NOMO-1 treated with DMSO at 0.1 percent for 48 hours (cell line): ENCODE measurements around the gene ATL2.
"Not testable (repeated sequence)": the region's sequence is repeated elsewhere in the genome, so short reads cannot be mapped to it uniquely, and the experiment has no call there.

Source experiments
- DNase-seq: peaks from one replicate; lab custom pipeline; 2025; ENCODE audit not compliant: unreplicated experiment; lab: John Stamatoyannopoulos, UW

ATL2 gene

GRCh38 chr2:38377050-38377828 lies at the start of gene ATL2:
ATL2 (minus strand) TSS chr2:38377273; CDS start chr2:38377260, 13 bp downstream.
- DNase-seq: peak; percentile 96

DNA sequence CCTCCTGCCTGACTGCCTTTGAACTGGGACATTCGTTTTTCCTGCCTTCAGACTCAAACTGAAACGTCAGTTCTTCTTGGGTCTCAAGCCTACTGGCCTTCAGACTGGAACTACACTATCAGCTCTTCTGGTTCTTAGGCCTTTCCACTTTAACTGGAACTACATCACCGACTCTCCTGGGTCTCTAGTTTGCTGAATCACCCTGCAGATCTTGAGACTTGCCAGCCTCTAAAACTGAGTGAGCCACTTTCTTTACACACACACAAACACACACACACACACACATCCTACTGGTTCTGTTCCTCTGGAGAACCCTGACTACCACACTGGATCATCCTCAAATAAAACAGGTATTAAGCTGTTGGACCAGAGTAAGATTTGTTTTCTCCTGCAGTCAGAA lies 46.7 kb upstream of the ATL2 start:
- no peak for DNase-seq

DNA sequence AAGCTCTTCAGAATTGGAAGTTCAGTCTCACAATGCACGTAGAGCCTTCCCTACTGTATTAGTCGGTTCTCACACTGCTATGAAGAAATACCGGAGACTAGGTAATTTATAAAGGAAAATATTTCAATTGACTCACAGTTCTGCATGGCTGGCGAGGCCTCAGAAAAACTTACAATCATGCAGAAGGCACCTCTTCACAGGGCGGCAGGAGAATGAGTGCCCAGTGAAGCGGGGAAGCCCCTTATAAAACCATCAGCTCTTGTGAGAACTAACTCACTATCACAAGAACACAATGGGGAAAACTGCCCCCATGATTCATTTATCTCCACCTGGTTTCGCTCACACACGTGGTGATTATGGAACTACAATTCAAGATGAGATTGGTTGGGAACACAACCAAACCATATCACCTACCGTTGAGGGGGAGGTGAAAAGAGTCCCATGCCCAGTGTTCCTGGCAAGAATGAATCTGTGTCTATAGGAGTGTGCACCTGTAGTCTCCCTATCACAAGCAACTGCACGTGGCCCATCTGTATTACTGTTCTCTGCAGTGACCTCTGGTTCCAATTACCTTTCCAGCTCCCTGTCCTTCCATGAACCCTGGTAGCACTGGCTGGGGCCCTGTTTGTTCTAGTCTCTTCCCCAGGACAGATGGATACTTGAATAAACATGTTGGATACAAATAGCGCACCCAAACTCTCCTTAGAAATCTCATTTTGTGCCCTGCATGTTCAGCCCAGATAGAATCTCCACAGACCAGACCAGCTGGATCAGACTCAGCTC lies 44.4 kb upstream of the ATL2 start:
- DNase-seq: no peak

GRCh38 chr2:38419499-38419898 lies 42.4 kb upstream of the ATL2 start:
- no peak for DNase-seq

DNA sequence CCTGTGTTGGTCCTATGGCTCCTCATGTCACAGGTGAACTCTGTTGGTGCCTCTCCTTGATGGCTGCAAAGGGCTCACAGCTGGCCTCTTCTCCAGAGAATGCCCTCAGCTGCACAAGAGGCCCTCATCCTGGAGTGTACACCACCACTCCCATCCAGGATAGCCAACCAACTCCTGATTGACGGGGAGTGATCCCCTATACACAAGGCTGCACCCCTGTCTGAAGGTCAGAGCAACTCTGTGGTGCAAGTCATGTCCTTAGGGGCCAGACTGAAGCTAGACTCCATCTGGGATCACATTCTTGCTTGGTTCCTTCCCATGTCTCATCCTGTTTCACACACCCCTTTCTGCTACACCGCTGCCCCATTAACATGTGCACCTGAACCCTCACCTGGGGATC lies 41.7 kb upstream of the ATL2 start:
- no peak for DNase-seq

- DNase-seq: no peak
Measured at GRCh38 chr2:38417745-38418689, 40.9 kb upstream of the ATL2 start.

DNA sequence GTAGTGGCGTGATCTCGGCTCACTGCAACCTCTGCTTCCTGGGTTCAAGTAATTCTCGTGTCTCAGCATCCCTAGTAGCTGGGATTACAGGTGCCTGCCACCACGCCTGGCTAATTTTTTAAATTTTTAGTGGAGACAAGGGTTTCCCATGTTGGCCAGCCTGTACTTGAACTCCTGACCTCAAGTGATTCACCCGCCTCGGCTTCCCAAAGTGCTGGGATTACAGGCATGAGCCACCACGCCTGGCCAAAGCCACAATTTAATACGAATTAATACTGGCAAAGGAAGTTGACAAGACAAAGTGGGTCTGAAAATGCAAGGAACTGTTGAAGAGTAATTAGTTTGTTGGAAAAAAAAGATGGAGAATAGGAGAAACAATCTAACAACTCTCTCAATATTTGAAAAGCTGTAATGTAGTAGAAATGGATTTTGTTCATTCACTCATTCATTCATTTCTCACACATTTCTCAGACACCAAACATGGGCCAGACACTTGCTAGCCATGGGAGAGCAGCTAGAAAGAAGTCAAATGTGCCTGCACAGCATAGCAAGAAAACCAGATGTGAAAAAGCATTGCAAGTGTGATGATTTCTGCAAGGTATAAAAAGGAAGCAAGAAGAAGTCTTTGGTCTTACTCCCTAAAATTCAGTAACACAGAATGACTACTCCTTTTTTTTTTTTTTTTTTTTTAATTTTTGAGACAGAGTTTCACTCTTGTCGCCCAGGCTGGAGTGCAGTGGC lies 39.4 kb upstream of the ATL2 start:
- DNase-seq: no peak

DNA sequence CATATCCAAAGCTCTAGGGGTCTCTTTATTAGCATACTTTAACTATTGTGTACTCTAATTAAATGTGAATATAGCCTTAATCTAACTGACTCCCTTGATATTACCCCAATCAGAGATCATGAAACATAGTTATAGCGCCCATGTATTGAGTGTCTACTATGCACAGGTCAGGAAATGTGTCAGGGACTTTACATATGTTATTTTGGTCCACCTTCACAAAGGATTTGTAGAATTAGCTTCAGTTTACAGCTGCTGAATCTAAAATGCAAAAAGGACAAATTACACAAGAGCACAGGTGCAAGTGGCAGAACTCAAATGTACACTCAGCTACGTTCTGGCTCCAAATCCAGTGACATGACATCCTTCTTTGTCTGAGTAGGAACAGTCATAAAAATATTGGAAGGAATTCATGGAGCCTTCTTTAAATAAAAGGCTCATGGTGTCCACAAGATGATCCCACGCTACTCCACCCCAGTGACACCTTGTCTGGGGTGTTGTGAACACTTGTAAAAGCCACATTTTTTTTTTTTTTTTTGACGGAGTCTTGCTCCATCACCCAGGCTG lies 38.7 kb upstream of the ATL2 start:
- DNase-seq: no peak

DNA sequence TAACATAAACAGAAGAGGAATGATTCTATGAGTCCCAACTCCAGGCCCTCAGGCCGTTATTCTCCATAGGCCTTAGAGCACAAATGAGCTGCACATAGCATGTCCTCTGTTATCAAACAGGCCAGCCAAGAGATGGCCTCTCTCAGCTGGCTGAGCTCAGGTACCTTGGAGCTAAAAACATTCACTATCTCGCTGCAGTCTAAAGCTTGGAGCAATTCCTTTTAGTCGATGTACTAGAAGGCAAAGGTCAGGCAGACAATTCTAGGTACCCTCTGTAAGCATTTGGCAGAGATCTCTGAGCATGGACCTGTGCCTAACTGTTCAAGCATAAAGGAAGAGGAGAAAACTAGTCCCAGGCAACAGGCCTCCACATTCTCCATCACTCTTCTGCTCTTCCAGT lies 38.0 kb upstream of the ATL2 start:
- DNase-seq: no peak

- not testable (repeated sequence) for DNase-seq
Measured at GRCh38 chr2:38412235-38412871, 35.3 kb upstream of the ATL2 start.

DNA sequence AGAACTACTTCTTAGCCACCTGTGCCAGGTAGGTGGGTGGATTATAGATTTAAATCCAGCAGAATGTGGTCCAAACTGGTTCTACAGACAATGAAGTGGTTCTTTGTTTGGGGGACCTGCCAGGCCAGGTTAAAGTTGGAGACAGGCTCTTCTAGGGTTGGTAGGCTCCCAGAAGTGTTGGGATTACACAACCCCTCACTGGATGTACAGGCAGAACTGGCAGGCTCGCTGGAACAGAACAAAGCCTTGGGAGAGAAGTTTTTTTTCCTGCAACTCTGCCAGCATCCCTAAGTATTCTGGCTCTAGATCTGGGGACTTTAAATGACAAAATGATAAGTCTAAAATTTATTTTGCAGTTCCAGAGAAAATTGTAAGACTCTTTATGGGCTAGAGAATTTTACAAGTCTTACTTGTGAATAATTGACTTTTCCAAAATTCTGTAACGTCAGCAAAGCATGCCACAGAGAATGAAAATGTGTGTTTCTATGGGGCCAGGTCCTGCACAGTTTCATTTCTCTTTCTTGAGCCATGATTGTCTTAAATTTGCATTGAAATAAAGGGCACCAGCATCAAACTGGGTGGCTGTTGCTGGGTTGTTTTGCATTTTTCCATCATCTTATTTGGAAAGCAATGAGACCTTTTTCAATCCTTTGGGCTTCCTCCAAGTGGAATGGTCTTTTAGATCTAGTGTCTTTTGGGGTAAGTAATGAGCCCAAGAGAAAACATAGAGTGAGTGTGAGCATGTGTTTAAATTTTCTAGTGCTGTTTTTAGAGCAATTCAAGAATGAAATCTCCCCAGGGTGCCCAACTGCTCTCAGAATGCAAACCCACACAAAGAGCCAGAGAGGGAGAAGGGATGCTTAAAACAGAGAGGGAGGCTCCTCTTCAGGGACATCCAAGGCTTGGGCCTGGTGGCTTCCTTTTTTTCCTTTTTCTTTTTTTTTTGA lies 32.4 kb upstream of the ATL2 start:
- DNase-seq: no peak

DNA sequence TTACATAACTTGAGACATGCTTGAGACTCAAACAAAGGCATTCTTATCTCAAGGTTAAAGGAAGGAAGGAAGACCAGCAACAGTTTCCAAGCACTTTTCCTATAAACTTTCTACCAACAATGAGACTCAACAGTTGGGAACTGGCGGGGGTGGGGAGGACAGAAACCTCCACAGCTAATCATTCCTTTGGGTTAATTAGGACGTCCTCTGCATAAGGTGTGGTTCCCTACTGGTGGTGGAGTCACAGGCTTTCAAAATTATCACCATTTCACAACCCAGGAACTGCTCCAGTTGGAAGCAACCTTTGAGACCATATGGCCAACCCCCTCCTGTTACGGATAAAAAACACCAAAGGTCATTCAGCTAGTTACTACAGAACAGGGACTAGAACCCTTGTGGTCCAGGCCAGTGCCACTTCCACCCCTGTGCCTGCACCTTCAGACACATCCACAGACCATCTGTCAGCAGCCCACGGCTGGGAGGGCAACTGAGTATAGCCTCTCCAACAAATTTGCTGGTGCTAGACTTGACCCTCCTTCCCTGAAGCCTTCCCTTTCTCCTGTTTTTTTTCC lies 30.1 kb upstream of the ATL2 start:
- DNase-seq: no peak

- peak; percentile 60 for DNase-seq
Measured at GRCh38 chr2:38406597-38407110, 29.6 kb upstream of the ATL2 start.

- DNase-seq: no peak
Measured at GRCh38 chr2:38405917-38406596, 29.0 kb upstream of the ATL2 start.

GRCh38 chr2:38400513-38400912 lies 23.4 kb upstream of the ATL2 start:
- no peak for DNase-seq

- peak; percentile 58 for DNase-seq
Measured at GRCh38 chr2:38398739-38399138, 21.7 kb upstream of the ATL2 start.

- DNase-seq: no peak
Measured at GRCh38 chr2:38394903-38395341, 17.8 kb upstream of the ATL2 start.
